HepG2 (cell line): ENCODE results near the gene UBTD2. TPM values are rescaled to one million over a fixed set of nuclear protein-coding genes. Genes with fewer than 3 reads are reported as not detected.

ENCODE experiments used
- GABPB1 ChIP-seq: IDR thresholded peaks from 2 replicates; pipeline ENCODE4 v1.6.1; 2016; ENCODE audit warnings: mild to moderate bottlenecking, missing genetic modification reagents, moderate library complexity, missing compliant biosample characterization
- HNRNPLL ChIP-seq: fragments of 200-400 bp; formaldehyde crosslinking; IDR thresholded peaks from 2 replicates; pipeline ENCODE4 v1.6.1; 2017; ENCODE audit warnings: mild to moderate bottlenecking, low read depth, low read length; ENCODE audit not compliant: poor library complexity, severe bottlenecking
- JUN ChIP-seq: sonication (generic); formaldehyde crosslinking; IDR thresholded peaks from 2 replicates; pipeline ENCODE4 v1.4.0; 2020; ENCODE audit warnings: mild to moderate bottlenecking, missing genetic modification reagents
- MED1 ChIP-seq: sonication (generic); formaldehyde crosslinking; IDR thresholded peaks from 2 replicates; pipeline ENCODE4 v1.4.0; 2020; ENCODE audit warnings: missing genetic modification reagents
- MYC ChIP-seq: sonication (generic); formaldehyde crosslinking; IDR thresholded peaks from 2 replicates; pipeline ENCODE4 v1.9.0; 2021; ENCODE audit warnings: missing genetic modification reagents, borderline replicate concordance
- PITX1 ChIP-seq: sonication (generic); formaldehyde crosslinking; IDR thresholded peaks from 2 replicates; pipeline ENCODE4 v1.5.1; 2020; ENCODE audit warnings: mild to moderate bottlenecking, missing genetic modification reagents
- SATB2 ChIP-seq: sonication (generic); formaldehyde crosslinking; IDR thresholded peaks from 2 replicates; pipeline ENCODE4 v1.5.0; 2020; ENCODE audit warnings: missing genetic modification reagents
- SOX13 ChIP-seq, 3 experiments: fragments of 450-650 bp in 1 of 3; sonication (generic) in 1 of 3; formaldehyde crosslinking in 1 of 3; IDR thresholded peaks in 2 of 3; conservative IDR thresholded peaks in 1 of 3; 2 replicates each; pipeline versions ENCODE4 v1.5.0 to v1.6.1; 2016 to 2020; ENCODE audit warnings: antibody characterized with exemption in 1 of 3, mild to moderate bottlenecking in 1 of 3, missing compliant biosample characterization in 1 of 3, missing genetic modification reagents in 1 of 3, moderate library complexity in 1 of 3
- ZBTB7A ChIP-seq: sonication (generic); formaldehyde crosslinking; IDR thresholded peaks from 2 replicates; pipeline ENCODE4 v1.8.0; 2022; ENCODE audit warnings: mild to moderate bottlenecking, missing genetic modification reagents
- ZFY ChIP-seq: sonication (generic); formaldehyde crosslinking; IDR thresholded peaks from 2 replicates; pipeline ENCODE4 v1.4.0; 2020; ENCODE audit warnings: missing genetic modification reagents
- ZNF136 ChIP-seq: sonication (generic); formaldehyde crosslinking; IDR thresholded peaks from 2 replicates; pipeline ENCODE4 v1.8.1; 2022; ENCODE audit warnings: low read depth, mild to moderate bottlenecking, moderate library complexity, missing genetic modification reagents
- ZNF205 ChIP-seq: IDR thresholded peaks from 2 replicates; pipeline ENCODE4 v1.6.1; 2018; ENCODE audit warnings: missing biosample characterization, missing genetic modification reagents
- ZNF292 ChIP-seq: sonication (generic); formaldehyde crosslinking; IDR thresholded peaks from 2 replicates; pipeline ENCODE4 v1.8.1; 2022; ENCODE audit warnings: mild to moderate bottlenecking, low read depth, missing genetic modification reagents, borderline replicate concordance
- ZNF34 ChIP-seq: sonication (generic); formaldehyde crosslinking; IDR thresholded peaks from 2 replicates; pipeline ENCODE4 v1.4.0; 2020; ENCODE audit warnings: mild to moderate bottlenecking, missing genetic modification reagents, borderline replicate concordance
- ZNF350 ChIP-seq: sonication (generic); formaldehyde crosslinking; IDR thresholded peaks from 2 replicates; pipeline ENCODE4 v1.4.0; 2020; ENCODE audit warnings: mild to moderate bottlenecking, low read depth, missing genetic modification reagents, borderline replicate concordance
- ZSCAN31 ChIP-seq: sonication (generic); formaldehyde crosslinking; IDR thresholded peaks from 2 replicates; pipeline ENCODE4 v1.5.0; 2020; ENCODE audit warnings: low read depth, mild to moderate bottlenecking, missing genetic modification reagents
- polyA plus RNA-seq, 8 experiments: library from polyadenylated mRNA; depleted of rRNA in 3 of 8; stranded (reverse) in 7 of 8; unstranded in 1 of 8; fragments of >200 nt; fragmentation: Illumina TruSeq in 4 of 8; extraction: Trizol in 4 of 8; gene quantifications; 2 replicates each; pipeline versions ENCODE4 v1.2.1 to v1.2.3, GENCODE V29; 2011 to 2016; ENCODE audit warnings: low read depth in 4 of 8, missing spikeins in 1 of 8, mixed read lengths in 1 of 8; ENCODE audit not compliant: insufficient read depth in 1 of 8
- total RNA-seq, 5 experiments: library from RNA; depleted of rRNA; stranded (reverse); fragments of >200 nt; fragmentation: Illumina TruSeq; extraction: Trizol; gene quantifications; 2 replicates each; pipeline ENCODE4 v1.2.3, GENCODE V29; 2016; ENCODE audit warnings: low read depth in 1 of 5
- TF ChIP-seq, protein P1 (sequence below): sonication (generic); formaldehyde crosslinking; IDR thresholded peaks from 2 replicates; pipeline ENCODE4 v1.4.0; 2020; ENCODE audit warnings: missing genetic modification reagents
- TF ChIP-seq, protein P2 (sequence below): sonication (generic); formaldehyde crosslinking; IDR thresholded peaks from 2 replicates; pipeline ENCODE4 v1.4.0; 2020; ENCODE audit warnings: missing genetic modification reagents
- TF ChIP-seq, protein P3 (sequence below): IDR thresholded peaks from 2 replicates; pipeline ENCODE4 v1.4.0; 2020; ENCODE audit warnings: mild to moderate bottlenecking, missing genetic modification reagents
- TF ChIP-seq, protein P4 (sequence below): IDR thresholded peaks from 2 replicates; pipeline ENCODE4 v1.6.1; 2016; ENCODE audit warnings: low read depth, borderline replicate concordance

The UBTD2 gene
- total and polyA plus RNA-seq, 2 of the 13 experiments (the other 11 are each of a cell fraction or from before 2014, with no cell fraction given): 15.2 to 24.1 TPM

DNA sequence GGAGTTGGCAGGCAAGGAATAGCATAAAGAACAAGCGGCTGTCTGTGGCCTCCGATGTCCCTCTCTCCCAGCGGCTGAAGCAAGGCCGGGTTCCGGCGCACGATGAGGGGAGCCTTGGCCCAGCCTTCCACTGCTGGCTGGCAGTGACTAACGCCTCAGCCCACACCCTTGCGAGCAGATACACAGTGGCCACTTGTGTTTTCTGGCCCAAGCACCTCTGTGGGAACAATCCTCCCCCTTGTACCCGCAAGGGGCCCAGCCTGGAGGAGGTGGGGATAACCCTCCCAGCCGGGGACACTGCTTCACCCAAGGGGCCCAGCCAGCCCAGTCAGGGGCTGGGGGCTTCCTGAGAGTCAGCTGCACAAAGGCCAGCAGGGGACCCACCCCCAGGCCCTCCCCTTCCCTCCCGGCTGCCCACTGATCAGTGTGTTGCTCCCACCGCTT lies 118.8 kb downstream of the UBTD2 start (continued):
- TF ChIP-seq ZSCAN31 (CRISPR knock-in tag) (no peak), GABPB1 (peak; percentile 39; the same call in 1 of the 2 replicates), JUN (CRISPR knock-in tag) (no peak), ZFY (CRISPR knock-in tag) (peak; percentile 53; the same call in 1 of the 2 replicates), ZNF34 (CRISPR knock-in tag) (no peak), ZNF205 (CRISPR knock-in tag) (no peak), HNRNPLL (peak; percentile 45), PITX1 (CRISPR knock-in tag) (peak; percentile 47; the same call in 1 of the 2 replicates), ZNF292 (CRISPR knock-in tag) (no peak), MYC (CRISPR knock-in tag) (peak; percentile 46; the same call in 1 of the 2 replicates), SATB2 (CRISPR knock-in tag) (no peak), ZBTB7A (CRISPR knock-in tag) (peak; percentile 58; the same call in 1 of the 2 replicates), ZNF350 (CRISPR knock-in tag) (no peak), ZNF136 (CRISPR knock-in tag) (no peak), MED1 (CRISPR knock-in tag) (peak; percentile 41; the same call in 1 of the 2 replicates), SOX13 (IDR thresholded peaks at IDR 0.05) (no peak), SOX13 (CRISPR knock-in tag; conservative IDR thresholded peaks at IDR 0.05 in 1 of 2, IDR thresholded peaks at IDR 0.05 in 1 of 2) (peak in 1 of 2 experiments; percentile 10; a peak in 1 of 4 replicates)
- TF ChIP-seq, protein P1, sequence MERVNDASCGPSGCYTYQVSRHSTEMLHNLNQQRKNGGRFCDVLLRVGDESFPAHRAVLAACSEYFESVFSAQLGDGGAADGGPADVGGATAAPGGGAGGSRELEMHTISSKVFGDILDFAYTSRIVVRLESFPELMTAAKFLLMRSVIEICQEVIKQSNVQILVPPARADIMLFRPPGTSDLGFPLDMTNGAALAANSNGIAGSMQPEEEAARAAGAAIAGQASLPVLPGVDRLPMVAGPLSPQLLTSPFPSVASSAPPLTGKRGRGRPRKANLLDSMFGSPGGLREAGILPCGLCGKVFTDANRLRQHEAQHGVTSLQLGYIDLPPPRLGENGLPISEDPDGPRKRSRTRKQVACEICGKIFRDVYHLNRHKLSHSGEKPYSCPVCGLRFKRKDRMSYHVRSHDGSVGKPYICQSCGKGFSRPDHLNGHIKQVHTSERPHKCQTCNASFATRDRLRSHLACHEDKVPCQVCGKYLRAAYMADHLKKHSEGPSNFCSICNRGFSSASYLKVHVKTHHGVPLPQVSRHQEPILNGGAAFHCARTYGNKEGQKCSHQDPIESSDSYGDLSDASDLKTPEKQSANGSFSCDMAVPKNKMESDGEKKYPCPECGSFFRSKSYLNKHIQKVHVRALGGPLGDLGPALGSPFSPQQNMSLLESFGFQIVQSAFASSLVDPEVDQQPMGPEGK (CRISPR knock-in tag): peak; percentile 85
- TF ChIP-seq, protein P2, sequence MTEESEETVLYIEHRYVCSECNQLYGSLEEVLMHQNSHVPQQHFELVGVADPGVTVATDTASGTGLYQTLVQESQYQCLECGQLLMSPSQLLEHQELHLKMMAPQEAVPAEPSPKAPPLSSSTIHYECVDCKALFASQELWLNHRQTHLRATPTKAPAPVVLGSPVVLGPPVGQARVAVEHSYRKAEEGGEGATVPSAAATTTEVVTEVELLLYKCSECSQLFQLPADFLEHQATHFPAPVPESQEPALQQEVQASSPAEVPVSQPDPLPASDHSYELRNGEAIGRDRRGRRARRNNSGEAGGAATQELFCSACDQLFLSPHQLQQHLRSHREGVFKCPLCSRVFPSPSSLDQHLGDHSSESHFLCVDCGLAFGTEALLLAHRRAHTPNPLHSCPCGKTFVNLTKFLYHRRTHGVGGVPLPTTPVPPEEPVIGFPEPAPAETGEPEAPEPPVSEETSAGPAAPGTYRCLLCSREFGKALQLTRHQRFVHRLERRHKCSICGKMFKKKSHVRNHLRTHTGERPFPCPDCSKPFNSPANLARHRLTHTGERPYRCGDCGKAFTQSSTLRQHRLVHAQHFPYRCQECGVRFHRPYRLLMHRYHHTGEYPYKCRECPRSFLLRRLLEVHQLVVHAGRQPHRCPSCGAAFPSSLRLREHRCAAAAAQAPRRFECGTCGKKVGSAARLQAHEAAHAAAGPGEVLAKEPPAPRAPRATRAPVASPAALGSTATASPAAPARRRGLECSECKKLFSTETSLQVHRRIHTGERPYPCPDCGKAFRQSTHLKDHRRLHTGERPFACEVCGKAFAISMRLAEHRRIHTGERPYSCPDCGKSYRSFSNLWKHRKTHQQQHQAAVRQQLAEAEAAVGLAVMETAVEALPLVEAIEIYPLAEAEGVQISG: peak; percentile 37; the same call in 1 of the 2 replicates
- TF ChIP-seq, protein P3, sequence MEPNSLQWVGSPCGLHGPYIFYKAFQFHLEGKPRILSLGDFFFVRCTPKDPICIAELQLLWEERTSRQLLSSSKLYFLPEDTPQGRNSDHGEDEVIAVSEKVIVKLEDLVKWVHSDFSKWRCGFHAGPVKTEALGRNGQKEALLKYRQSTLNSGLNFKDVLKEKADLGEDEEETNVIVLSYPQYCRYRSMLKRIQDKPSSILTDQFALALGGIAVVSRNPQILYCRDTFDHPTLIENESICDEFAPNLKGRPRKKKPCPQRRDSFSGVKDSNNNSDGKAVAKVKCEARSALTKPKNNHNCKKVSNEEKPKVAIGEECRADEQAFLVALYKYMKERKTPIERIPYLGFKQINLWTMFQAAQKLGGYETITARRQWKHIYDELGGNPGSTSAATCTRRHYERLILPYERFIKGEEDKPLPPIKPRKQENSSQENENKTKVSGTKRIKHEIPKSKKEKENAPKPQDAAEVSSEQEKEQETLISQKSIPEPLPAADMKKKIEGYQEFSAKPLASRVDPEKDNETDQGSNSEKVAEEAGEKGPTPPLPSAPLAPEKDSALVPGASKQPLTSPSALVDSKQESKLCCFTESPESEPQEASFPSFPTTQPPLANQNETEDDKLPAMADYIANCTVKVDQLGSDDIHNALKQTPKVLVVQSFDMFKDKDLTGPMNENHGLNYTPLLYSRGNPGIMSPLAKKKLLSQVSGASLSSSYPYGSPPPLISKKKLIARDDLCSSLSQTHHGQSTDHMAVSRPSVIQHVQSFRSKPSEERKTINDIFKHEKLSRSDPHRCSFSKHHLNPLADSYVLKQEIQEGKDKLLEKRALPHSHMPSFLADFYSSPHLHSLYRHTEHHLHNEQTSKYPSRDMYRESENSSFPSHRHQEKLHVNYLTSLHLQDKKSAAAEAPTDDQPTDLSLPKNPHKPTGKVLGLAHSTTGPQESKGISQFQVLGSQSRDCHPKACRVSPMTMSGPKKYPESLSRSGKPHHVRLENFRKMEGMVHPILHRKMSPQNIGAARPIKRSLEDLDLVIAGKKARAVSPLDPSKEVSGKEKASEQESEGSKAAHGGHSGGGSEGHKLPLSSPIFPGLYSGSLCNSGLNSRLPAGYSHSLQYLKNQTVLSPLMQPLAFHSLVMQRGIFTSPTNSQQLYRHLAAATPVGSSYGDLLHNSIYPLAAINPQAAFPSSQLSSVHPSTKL (CRISPR knock-in tag): peak; percentile 25; the same call in 1 of the 2 replicates
- TF ChIP-seq, protein P4, sequence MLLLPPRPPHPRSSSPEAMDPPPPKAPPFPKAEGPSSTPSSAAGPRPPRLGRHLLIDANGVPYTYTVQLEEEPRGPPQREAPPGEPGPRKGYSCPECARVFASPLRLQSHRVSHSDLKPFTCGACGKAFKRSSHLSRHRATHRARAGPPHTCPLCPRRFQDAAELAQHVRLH: peak; percentile 30; the same call in 1 of the 2 replicates
